Measurements from ENCODE around the gene FBXL20. TPM values are rescaled to one million over a fixed set of nuclear protein-coding genes. Genes with fewer than 3 reads are reported as not detected.

FBXL20 gene
- total RNA-seq, 1 donor from 2014 or later: 17.6 TPM

Other genes starting within 250 kb of the FBXL20 start
- 13.1 TPM for gene PLXDC1, start 250.0 kb downstream of the FBXL20 start, total RNA-seq
- not detected for gene ARL5C, start 235.5 kb downstream of the FBXL20 start, total RNA-seq
- gene CACNB1, start 204.0 kb downstream of the FBXL20 start, total RNA-seq: 147 TPM
- gene RPL19, start 201.3 kb downstream of the FBXL20 start, total RNA-seq: 1,626 TPM
- 0.41 TPM for gene STAC2, start 175.7 kb downstream of the FBXL20 start, total RNA-seq
- gene MED1, start 49.6 kb upstream of the FBXL20 start, total RNA-seq: 20.6 TPM
- 28.2 TPM for gene CDK12, start 59.9 kb upstream of the FBXL20 start, total RNA-seq
- not detected for gene NEUROD2, start 206.3 kb upstream of the FBXL20 start, total RNA-seq
- 7.1 TPM for gene PPP1R1B, start 225.3 kb upstream of the FBXL20 start, total RNA-seq
- 15.2 TPM for gene STARD3, start 235.5 kb upstream of the FBXL20 start, total RNA-seq